AML-193 (cell line): Measurements from ENCODE around the gene MMP1.

ENCODE experiments used
- DNase-seq, 2 experiments: peaks; one replicate each; lab custom pipeline; 2025; lab: John Stamatoyannopoulos, UW

The MMP1 gene

GRCh38 chr11:102798012-102798746 lies at the start of gene MMP1:
Gene MMP1 (minus strand): TSS chr11:102798160. CDS start chr11:102798092, 68 bp downstream.
- no peak for DNase-seq

GRCh38 chr11:102846292-102846691 lies 48.3 kb upstream of the MMP1 start:
- no peak for DNase-seq

DNA sequence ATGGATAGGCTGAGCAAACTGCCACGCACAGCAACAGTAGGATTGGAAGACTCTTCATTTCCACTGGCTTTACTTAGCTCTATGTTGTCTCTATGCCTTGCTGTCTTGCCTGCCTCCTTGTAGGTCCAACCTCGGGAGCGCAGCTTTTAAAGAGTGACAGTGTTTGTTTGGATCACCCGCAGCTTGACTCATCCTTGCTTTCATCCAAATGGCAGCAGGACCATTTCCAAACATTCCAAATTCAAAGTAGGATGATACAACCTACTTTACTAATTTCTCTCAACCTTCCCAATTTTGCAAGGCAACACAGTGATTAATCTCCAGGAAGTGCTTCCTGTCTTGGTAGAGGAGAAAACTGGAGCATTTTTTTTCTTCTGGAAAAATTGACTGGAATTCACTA lies 45.5 kb upstream of the MMP1 start, which contains the start of gene MMP3:
Gene MMP3 (minus strand): TSS at position 121 of the 400 bp plus-strand sequence. CDS start 63 bp downstream, at position 58.
- no peak for DNase-seq

GRCh38 chr11:102842930-102843329 lies 45.0 kb upstream of the MMP1 start:
- no peak for DNase-seq

- no peak for DNase-seq
These were observed 42.1 kb upstream of the MMP1 start for GRCh38 chr11:102840018-102840417.

- DNase-seq, result no peak
These were observed 39.7 kb upstream of the MMP1 start for GRCh38 chr11:102837646-102838045.

- no peak for DNase-seq
These were observed 39.2 kb upstream of the MMP1 start for GRCh38 chr11:102837156-102837555.

DNA sequence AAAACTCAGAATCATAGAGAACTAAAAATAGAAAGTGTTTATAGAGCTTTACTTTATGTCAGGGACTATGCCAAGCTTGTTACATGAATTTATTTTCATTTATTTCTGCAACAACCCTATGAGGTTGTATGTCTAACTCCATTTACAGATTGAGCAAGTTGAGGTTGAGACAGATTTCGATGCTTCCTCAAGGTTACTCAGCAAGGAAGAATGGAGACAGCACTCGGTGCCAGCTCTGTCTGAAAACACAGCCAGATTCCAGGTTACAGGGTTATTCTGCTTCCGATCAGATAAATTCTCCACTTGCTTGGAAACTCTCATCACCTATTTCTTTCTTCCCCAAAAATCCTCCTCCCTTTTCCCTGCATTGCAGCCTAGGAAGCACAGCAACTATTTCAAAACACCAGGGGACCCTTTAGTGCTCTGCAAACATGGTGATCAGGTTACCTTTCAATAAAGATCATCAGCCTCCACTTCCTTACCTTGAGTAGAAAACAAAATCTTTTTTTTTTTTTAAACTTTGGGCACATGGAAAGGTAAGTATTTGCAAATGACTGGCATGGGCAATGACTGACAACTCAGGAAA lies 38.4 kb upstream of the MMP1 start:
- DNase-seq, result no peak

- no peak for DNase-seq
These were observed 35.8 kb upstream of the MMP1 start for GRCh38 chr11:102833731-102834130.

DNA sequence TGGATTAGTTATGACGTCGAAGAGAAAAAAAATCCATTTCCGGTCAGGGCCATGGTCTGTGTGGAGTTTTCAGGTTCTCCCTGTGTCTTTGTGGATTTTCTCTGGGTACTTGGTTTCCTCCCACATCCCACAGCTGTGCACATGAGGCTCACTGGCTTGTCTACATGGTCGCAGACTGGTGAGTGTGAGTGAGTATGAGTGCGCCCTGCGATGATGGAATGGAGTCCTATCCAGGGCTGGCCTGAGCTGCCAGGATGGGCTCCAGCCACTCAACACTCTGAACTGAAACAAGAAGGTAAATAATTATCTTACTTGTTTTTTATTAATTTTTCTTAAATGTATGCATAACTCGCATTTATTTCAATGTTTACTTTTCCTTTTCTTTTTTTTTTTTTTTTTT lies 34.7 kb upstream of the MMP1 start:
- no peak for DNase-seq

DNA sequence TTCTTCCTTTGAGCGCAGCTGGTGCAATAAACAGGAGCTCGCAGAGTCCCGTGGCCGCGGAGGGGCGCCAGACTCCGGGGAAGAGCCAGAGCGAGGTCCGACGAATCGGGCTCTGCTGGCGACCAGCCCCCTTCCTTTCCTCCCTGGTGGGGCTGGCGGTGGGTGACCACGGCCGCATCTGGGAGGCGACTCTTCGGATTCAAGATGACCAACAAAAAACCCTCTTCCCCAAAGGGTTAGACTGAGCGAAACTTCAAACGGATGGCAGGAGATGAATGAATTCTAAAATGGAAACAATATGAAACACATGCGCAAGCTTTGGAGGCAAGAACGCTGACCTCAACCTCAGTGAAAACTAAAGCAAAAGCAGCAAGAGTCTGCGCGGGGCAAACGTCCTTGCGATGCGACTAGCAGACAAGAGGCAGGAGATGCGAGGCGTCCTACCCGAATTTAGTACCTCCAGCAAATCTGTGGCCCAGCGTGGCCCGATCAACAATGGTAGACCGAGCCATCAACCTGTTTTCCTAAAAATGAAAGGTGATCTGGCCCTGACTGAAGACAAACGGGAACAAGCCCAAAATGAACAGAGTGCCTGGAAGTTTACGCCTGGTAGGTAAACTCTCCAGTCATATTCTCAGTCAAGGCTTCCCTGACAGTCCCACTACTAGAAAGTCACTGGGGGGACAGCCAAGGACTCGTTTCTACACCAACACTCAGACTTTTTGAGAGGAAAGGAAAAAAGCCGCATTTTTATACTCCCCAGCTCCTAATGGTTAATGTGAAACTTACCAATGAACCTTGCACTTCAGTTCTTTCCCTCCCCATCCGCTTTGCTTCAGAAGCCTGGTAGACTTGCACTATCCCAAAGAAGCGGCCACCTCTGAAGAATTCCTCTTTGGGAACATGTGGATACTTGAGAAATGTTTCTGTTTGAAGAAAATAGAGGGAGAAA lies 33.8 kb upstream of the MMP1 start:
- no peak for DNase-seq

DNA sequence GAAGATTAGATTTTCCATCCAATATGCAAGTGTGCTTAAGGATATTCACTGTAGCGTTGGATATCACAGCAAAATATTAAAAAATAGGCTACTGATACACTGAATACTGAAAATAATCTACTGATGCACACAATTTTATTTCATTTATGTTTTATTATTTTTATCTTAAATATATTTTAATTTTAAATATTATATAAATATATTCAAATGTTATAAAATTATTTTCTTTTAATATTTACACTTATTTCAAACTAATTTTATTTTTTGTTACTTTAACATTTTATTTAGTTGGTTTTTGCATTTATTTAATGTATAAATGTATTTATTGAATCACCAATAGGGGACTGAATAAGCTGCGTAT lies 33.1 kb upstream of the MMP1 start:
- DNase-seq, result no peak

GRCh38 chr11:102830001-102830727 lies 32.2 kb upstream of the MMP1 start:
- no peak for DNase-seq

DNA sequence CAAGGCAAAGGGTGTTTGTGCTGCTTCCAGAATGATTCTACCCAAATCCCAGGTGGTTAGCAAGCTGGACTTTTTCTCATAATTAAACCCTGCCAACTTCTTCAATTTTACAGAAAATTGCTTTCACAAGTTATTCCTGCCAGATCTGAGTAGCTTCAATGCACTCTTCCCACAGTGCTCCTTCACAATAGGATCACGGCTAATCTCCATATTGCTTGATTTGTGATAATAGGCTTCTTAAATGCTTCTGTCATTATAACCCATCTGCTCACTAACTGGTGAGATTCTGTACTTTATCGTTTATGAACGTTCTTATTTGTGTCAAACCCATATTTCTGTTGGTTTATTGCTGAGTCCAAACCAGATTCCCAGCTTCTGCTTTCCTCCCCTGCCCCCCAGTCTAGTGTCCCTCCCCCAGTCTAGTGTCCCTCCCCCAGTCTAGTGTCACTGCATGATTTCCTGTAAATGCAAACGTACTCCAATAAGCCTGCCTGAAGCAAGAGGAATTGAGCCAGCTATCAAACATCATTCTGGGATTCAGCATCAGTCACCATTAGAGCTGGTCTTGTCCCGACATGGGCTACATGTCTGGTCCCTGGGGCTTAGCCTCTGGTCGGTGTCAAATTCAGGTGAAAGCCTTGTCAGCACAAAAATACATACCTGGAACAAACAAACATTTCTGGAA lies 31.5 kb upstream of the MMP1 start:
- no peak for DNase-seq

DNA sequence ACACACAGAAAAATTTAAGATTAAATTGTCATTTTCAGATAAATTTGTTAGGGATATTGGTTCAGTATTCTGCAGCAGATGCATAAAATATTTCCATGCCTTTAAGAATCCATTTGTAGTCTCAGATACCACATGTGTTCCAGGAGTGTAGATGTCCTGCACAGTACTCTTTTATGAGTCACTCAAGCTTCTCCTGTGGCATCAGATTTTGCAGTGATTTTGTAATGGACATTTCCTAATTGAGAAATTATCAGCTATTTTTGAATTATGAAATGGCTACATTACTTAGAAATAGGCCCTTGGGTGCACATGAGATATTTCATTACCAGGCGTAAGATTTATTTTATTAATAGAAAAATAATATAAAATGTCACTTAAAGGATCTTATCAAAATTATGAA lies 26.6 kb upstream of the MMP1 start:
- DNase-seq, result no peak

GRCh38 chr11:102819491-102819890 lies 21.5 kb upstream of the MMP1 start:
- DNase-seq, result no peak

- DNase-seq, result no peak
These were observed 15.5 kb upstream of the MMP1 start for GRCh38 chr11:102813484-102813883.

GRCh38 chr11:102812188-102812587 lies 14.2 kb upstream of the MMP1 start:
- DNase-seq, result no peak

- peak; percentile 9 to 18 for DNase-seq
These were observed 13.1 kb upstream of the MMP1 start for GRCh38 chr11:102810950-102811660.

- no peak for DNase-seq
These were observed 12.0 kb upstream of the MMP1 start for GRCh38 chr11:102809971-102810370.

GRCh38 chr11:102807921-102808320 lies 10.0 kb upstream of the MMP1 start:
- DNase-seq, result no peak
